GM12801 (cell line): ENCODE measurements around the gene ADM5.

Experiments used
- TF ChIP-seq, protein P1 (sequence below): IDR thresholded peaks from one replicate; pipeline ENCODE4 v1.5.1; 2011; ENCODE audit warnings: control low read depth; ENCODE audit not compliant: insufficient read length; ENCODE audit errors: extremely low read depth

ADM5 gene

DNA sequence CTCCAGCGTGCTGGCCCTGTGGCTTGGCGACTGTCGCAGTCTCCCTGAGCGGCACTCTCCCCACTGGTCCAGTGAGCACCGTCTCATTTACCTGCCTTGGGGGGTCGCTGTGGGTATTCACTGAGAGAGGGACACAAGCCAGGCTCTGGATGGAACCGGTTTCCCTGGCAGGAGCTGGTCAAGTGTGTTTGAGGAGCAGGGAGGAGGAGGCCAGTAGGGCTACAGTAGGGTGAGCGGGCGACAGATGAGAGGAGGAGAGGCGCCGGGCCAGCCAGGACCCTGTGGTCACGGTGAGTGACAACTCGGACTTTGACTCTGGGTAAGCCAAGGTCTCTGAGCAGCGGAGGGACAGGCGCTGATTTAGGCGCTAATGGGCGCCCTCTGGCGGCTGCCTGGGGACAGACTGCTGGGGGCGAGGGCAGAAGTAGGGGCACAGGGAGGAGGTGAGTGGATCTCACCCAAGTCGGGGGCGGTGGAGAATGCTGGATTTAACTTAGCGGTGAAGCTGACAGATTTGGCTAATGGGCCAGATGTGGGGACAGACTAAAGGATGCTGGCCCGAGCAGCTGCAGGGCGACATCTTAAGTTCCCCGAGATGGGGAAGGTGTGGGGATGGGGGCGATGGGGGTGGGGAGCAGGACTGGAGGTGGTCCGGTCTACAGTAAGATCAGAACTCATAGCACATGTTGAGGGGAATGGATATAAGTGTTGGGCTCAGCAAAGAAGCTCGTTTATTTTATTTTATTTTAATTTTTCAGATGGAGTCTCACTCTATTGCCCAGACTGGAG is 17.1 kb upstream of the ADM5 start:
- TF ChIP-seq, protein P1, sequence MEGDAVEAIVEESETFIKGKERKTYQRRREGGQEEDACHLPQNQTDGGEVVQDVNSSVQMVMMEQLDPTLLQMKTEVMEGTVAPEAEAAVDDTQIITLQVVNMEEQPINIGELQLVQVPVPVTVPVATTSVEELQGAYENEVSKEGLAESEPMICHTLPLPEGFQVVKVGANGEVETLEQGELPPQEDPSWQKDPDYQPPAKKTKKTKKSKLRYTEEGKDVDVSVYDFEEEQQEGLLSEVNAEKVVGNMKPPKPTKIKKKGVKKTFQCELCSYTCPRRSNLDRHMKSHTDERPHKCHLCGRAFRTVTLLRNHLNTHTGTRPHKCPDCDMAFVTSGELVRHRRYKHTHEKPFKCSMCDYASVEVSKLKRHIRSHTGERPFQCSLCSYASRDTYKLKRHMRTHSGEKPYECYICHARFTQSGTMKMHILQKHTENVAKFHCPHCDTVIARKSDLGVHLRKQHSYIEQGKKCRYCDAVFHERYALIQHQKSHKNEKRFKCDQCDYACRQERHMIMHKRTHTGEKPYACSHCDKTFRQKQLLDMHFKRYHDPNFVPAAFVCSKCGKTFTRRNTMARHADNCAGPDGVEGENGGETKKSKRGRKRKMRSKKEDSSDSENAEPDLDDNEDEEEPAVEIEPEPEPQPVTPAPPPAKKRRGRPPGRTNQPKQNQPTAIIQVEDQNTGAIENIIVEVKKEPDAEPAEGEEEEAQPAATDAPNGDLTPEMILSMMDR = no peak

DNA sequence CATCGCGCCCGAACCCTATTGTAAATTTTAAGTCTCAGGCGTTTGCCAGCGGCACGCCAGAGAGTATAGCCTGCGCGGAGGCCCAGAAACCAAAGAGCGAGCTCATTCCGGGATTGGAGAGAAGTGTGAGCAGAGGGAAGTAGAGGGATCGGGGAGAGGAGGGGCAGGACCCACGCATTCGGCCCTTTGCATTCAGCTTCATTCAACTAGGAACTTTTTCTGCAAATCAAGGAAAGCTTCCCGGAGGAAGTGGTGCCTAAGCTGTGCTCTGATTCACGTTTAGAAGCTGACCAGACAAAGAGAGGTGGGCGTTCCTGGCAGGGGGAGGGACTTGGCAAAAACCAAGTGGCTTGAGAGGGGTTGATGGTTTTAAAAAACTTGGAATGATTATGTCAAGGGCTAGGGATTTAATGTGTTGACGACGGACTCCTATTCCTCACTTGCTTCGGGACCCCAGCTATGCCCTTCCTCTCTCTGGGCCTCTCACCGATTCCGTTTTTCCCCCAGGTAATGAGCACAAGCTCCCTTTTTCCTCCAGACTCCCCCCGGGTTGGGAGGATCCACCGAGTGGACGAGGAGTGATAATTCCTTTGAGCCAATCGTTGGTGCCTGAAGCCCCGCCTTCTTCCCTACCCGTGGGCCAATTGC is 13.1 kb upstream of the ADM5 start:
- TF ChIP-seq, protein P1 = no peak

DNA sequence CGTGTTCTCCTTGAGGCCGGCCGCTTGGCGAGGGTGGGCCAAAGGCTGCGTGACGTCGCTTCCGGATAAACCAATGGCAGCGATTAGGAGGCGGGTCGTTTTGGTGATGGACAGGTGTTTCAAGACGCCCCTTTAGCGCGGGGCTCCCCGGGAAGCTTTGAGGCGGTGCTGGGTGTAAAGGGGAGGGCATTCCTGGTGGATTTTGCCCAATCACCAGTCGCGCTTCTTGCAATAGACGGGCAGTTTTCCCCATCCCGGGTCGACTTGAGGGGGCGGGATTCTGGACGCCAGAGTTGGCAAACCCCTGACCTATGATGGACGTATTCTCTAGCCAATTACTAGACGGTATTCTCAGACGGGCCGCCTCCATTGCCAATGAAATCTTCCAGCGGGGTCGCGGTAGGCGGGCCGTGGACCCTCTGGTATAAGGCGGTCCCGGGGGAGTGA is 12.6 kb upstream of the ADM5 start:
- TF ChIP-seq, protein P1 = no peak

DNA sequence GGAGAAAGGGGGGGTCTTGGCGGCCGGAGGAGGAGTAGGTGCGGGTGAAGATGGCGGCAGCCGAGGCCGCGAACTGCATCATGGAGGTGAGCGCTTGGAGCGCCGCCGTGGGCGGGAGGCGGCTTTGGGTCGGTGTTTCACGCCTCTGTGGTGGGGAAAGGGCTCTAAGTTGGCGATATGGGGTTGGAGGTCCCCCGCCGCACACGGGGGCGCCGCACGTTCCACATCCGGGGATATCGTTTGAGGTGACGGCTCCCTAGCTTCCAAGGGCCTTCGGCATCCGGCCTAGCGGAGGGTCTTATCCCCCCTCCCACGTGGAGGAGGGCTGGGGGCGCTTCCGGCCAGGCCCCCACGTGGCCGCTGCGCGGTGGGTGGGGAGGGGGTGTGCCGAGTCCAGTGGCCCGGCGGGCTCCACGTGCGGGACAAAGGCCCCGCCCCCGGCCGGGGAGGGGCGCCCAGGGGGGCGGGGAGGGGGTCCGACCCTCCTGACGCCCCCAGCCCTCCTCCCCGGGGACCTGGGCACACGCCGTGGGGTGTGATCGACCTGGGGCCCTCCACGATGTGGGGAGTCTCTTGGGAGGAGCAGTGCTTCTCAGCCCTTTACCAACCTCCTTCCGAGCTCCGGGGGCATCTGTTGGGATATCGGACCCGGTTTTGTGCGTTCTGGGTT is 12.0 kb upstream of the ADM5 start, which contains the start of gene PRMT1:
Gene PRMT1 (plus strand): TSS at position 41 of the 670 bp plus-strand sequence. CDS start 10 bp downstream, at position 51.
- TF ChIP-seq, protein P1 = no peak

DNA sequence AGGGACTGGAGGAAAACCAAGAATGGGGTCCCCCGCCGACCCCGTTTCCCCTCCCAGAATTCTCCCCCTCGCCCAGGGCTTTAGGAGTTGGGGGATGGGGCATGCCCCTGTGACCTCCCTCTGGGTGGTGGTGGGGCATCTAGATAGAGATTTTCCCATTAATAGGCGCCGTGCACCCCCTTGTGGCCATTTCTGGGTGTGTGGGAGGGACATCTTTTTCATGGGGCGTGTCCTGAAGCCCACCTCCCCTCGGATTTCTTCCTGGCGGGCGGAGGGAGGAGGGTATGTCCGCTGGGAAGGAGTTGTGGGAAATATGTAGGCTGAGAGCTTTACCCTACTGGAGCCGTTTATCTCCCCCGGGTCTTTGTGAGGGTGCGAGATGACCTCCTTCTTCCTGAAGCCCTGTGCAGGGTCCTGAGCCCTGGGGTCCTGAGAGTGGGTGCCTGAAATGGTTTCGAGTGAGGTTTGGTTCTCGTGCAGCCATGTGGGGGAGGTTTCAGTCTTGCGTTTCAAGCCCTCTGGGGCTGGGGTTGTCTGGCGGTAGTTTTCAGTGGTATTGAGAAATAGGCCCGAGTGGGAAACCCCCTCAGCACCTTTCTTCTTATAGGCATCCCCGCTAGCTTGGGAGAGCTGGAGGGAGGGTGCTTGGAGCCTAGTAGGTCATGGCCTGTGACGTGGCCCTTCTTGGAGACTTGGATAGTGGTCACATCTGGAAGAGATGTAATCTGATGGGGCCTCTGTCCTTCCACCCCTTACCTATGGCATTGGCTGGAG is 11.3 kb upstream of the ADM5 start:
- TF ChIP-seq, protein P1 = no peak

DNA sequence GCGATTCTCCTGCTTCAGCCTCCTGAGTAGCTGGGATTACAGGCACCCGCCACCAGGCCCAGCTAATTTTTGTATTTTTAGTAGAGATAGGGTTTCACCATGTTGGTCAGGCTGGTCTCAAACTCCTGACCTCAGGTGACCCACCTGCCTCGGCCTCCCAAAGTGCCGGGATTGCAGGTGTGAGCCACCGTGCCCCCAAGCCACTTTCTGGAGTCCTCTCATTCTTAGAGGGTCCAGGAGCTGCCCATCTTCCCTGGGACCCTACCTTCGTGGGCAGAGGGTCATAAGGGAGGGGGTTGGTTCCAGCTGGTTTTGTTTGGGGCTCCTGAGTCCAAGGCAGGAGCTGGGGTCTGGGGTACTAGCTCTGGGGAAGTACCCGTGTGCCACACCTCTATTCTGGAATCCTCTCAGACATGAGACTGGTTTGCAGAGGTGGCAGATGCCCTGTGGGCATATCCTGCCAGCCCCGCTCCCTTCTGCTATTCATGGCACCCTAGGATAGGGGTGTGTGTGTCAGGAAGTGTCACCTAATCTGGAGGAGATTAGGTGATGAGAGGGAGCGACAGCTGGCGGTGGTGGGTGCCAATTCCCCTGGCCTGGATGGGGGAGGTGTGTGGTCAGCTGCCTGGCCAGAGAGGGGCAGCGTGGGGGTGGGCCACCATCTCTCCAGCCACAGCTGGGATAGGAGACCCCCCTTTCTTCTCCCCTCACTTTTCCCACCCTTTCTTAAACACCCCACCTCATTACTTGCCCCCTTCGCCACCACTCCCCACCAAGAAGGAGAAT is 10.2 kb upstream of the ADM5 start:
- TF ChIP-seq, protein P1 = no peak
